Fibroblast of lung (primary cell): ENCODE results near the gene LCLAT1. TPM values are rescaled to one million over a fixed set of nuclear protein-coding genes. Genes with fewer than 3 reads are reported as not detected.
"Not testable (repeated sequence)": the region's sequence is repeated elsewhere in the genome, so short reads cannot be mapped to it uniquely, and the experiment has no call there.

Experiments
- DNase-seq, 2 donors: peaks; one replicate each; pipeline versions ENCODE4 v3.0.0 to v3.0.0-alpha.2; 2010; ENCODE audit warnings: low read depth in 2 of 2
- H2AFZ ChIP-seq: 2 replicates; pipeline ENCODE4 v1.5.1; 2012; ENCODE audit warnings: low read length, control low read depth, inconsistent platforms
- H3K27ac ChIP-seq: 2 replicates; pipeline ENCODE4 v1.5.1; 2011; ENCODE audit warnings: low read length, control low read depth; ENCODE audit not compliant: insufficient read depth
- H3K27me3 ChIP-seq: 2 replicates; pipeline ENCODE4 v1.5.1; 2011; ENCODE audit warnings: mild to moderate bottlenecking, low read length; ENCODE audit not compliant: control insufficient read depth, insufficient read depth
- H3K36me3 ChIP-seq: 2 replicates; pipeline ENCODE4 v1.5.1; 2011; ENCODE audit warnings: low read length; ENCODE audit not compliant: control insufficient read depth, insufficient read depth
- H3K4me1 ChIP-seq: 2 replicates; pipeline ENCODE4 v1.5.1; 2011; ENCODE audit warnings: low read length; ENCODE audit not compliant: control insufficient read depth, insufficient read depth; ENCODE audit errors: extremely low read depth
- H3K4me2 ChIP-seq: 2 replicates; pipeline ENCODE4 v1.5.1; 2011; ENCODE audit warnings: low read length, control low read depth; ENCODE audit not compliant: insufficient read depth; ENCODE audit errors: extremely low read depth
- H3K4me3 ChIP-seq, 4 experiments: fragments of 200-600 bp in 1 of 4; sonication (generic) in 1 of 4; replicated peaks in 1 of 4; 2 replicates each; pipeline ENCODE4 v1.5.1; 2011 to 2016; ENCODE audit warnings: low read length in 4 of 4, low read depth in 3 of 4, mild to moderate bottlenecking in 3 of 4, control low read depth in 2 of 4, inconsistent platforms in 1 of 4, mixed read lengths in 1 of 4; ENCODE audit not compliant: insufficient read depth in 1 of 4; ENCODE audit errors: control extremely low read depth in 1 of 4
- H3K79me2 ChIP-seq: 2 replicates; pipeline ENCODE4 v1.5.1; 2012; ENCODE audit warnings: mild to moderate bottlenecking, low read length, inconsistent platforms; ENCODE audit not compliant: control insufficient read depth, insufficient read depth
- H3K9ac ChIP-seq: 2 replicates; pipeline ENCODE4 v1.5.1; 2011; ENCODE audit warnings: mild to moderate bottlenecking, low read length, control low read depth; ENCODE audit not compliant: insufficient read depth
- H3K9me3 ChIP-seq: 2 replicates; pipeline ENCODE4 v1.5.1; 2012; ENCODE audit warnings: low read depth, low read length; ENCODE audit not compliant: control insufficient read depth, insufficient read depth
- H4K20me1 ChIP-seq: 2 replicates; pipeline ENCODE4 v1.5.1; 2011; ENCODE audit warnings: low read length; ENCODE audit not compliant: control insufficient read depth, insufficient read depth; ENCODE audit errors: extremely low read depth
- EZH2 ChIP-seq: IDR thresholded peaks from 2 replicates; pipeline ENCODE4 v1.5.1; 2012; ENCODE audit warnings: low read length, control low read depth, mild to moderate bottlenecking; ENCODE audit errors: missing control alignments
- polyA plus RNA-seq, 2 donors: library from polyadenylated mRNA; depleted of rRNA in 1 of 2; stranded (reverse) in 1 of 2; unstranded in 1 of 2; fragments of >200 nt; gene quantifications; 2 replicates each; pipeline ENCODE4 v1.2.1, GENCODE V29; 2011 to 2012; ENCODE audit warnings: missing spikeins in 1 of 2
- total RNA-seq: library from RNA; depleted of rRNA; stranded (reverse); fragments of >200 nt; gene quantifications from 2 replicates; pipeline ENCODE4 v1.2.1, GENCODE V29; 2014
- TF ChIP-seq, protein P1 (sequence below), 2 donors: IDR thresholded peaks in 1 of 2; conservative IDR thresholded peaks in 1 of 2; 1 replicate in 1 of 2; 2 replicates in 1 of 2; pipeline ENCODE4 v1.5.1; 2011 to 2012; ENCODE audit warnings: low read length in 2 of 2, control low read depth in 1 of 2, inconsistent platforms in 1 of 2, low read depth in 1 of 2, mild to moderate bottlenecking in 1 of 2

Gene LCLAT1
- total and polyA plus RNA-seq, 2 donors (not counting 1 experiment from before 2014, with no cell fraction given): 43.3 to 45.9 TPM

DNA sequence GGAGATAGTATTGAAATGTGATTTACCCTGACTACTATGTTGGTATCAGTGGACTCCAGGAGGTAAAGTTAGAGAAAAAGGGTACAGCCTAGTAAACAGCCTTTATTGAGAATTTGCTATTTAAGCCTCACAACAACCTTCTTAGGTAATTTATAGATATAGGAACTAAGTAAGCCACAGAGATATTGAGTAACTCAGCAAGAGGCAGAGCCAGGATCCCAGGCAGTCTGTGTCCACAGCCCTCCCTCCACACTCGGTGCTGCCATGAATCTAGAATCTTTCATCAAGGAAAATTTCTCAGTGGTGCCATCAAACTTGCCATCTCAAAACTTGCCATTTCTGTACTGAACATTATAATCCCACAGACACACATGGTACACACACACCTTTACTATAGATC lies 189.3 kb downstream of the LCLAT1 start:
- H3K9me3 ChIP-seq: no peaks in the 10 kb centered on the region
- no peaks in the 10 kb centered on the region for H3K36me3 ChIP-seq
- H3K79me2 ChIP-seq: no peaks in the 10 kb centered on the region
- no peaks in the 10 kb centered on the region for H4K20me1 ChIP-seq
- H3K27me3 ChIP-seq: no peaks in the 10 kb centered on the region
- no peaks in the 10 kb centered on the region for H3K4me1 ChIP-seq
- no peak overlapping the region for H3K27ac ChIP-seq
- no peak overlapping the region for H2AFZ ChIP-seq
- TF ChIP-seq, protein P1, sequence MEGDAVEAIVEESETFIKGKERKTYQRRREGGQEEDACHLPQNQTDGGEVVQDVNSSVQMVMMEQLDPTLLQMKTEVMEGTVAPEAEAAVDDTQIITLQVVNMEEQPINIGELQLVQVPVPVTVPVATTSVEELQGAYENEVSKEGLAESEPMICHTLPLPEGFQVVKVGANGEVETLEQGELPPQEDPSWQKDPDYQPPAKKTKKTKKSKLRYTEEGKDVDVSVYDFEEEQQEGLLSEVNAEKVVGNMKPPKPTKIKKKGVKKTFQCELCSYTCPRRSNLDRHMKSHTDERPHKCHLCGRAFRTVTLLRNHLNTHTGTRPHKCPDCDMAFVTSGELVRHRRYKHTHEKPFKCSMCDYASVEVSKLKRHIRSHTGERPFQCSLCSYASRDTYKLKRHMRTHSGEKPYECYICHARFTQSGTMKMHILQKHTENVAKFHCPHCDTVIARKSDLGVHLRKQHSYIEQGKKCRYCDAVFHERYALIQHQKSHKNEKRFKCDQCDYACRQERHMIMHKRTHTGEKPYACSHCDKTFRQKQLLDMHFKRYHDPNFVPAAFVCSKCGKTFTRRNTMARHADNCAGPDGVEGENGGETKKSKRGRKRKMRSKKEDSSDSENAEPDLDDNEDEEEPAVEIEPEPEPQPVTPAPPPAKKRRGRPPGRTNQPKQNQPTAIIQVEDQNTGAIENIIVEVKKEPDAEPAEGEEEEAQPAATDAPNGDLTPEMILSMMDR (conservative IDR thresholded peaks at IDR 0.05 in 1 of 2, IDR thresholded peaks at IDR 0.05 in 1 of 2; ENCODE audit: low read depth in 1 of 2, low read length in 2 of 2): no peak
- no peak for TF ChIP-seq EZH2
- H3K4me2 ChIP-seq: no peak overlapping the region
- no peak overlapping the region for H3K4me3 ChIP-seq
- H3K9ac ChIP-seq: no peak overlapping the region
- no peak for DNase-seq

DNA sequence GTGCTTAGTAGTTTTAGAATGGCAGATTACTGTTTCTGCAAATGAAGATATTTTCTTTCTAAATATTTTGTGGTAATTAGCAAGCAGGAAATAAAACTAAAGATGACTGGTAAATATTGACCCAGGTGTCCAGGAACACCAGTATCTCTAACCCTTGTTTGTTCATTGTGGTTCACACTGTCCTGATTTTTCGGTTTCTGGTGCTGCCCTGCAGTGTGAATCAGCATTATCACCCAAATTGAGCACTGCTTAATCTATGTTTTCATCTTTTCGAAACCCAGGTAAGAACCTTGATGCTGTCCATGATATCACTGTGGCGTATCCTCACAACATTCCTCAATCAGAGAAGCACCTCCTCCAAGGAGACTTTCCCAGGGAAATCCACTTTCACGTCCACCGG lies 192.8 kb downstream of the LCLAT1 start:
- H3K27ac ChIP-seq: no peak overlapping the region
- H4K20me1 ChIP-seq: no peaks in the 10 kb centered on the region
- no peak overlapping the region for H2AFZ ChIP-seq
- no peaks in the 10 kb centered on the region for H3K4me1 ChIP-seq
- no peaks in the 10 kb centered on the region for H3K27me3 ChIP-seq
- no peak for TF ChIP-seq EZH2
- TF ChIP-seq, protein P1 (conservative IDR thresholded peaks at IDR 0.05 in 1 of 2, IDR thresholded peaks at IDR 0.05 in 1 of 2; ENCODE audit: low read depth in 1 of 2, low read length in 2 of 2): no peak
- H3K9me3 ChIP-seq: no peaks in the 10 kb centered on the region
- no peaks in the 10 kb centered on the region for H3K36me3 ChIP-seq
- no peak overlapping the region for H3K4me3 ChIP-seq
- no peaks in the 10 kb centered on the region for H3K79me2 ChIP-seq
- no peak for DNase-seq
- H3K9ac ChIP-seq: no peak overlapping the region
- H3K4me2 ChIP-seq: no peak overlapping the region

DNA sequence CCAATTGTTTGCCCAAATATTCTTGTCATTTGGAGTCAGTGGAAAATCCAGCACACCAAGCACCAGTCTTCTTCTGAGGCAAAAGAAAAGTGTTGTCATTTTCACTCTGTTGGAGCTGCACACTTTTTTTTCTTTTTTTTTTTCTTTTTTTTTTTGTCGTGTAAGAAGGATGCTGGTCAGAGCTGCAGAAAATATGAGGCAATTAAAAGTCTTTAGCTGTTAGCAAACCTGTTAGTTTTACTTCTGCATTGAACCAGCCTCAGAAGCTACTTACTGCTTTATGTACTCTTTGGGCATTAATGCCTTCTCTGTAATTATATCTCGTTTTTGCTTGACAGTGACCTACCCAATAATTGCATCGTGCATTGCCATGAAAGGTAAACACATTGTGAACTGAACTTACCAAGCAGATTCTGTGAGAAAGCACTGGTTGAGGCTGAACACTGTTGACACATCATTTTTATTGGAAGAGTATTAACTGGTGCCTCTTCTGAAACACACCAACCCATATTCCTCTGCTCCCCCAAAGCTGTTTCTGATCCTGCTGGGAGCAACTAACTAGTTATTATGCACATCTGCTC lies 194.8 kb downstream of the LCLAT1 start:
- H2AFZ ChIP-seq: no peak overlapping the region
- H3K27me3 ChIP-seq: no peaks in the 10 kb centered on the region
- H3K9ac ChIP-seq: no peak overlapping the region
- no peaks in the 10 kb centered on the region for H3K4me1 ChIP-seq
- no peak for TF ChIP-seq EZH2
- TF ChIP-seq, protein P1 (conservative IDR thresholded peaks at IDR 0.05 in 1 of 2, IDR thresholded peaks at IDR 0.05 in 1 of 2; ENCODE audit: low read depth in 1 of 2, low read length in 2 of 2): no peak
- no peak overlapping the region for H3K4me3 ChIP-seq
- no peak for DNase-seq
- H3K27ac ChIP-seq: no peak overlapping the region
- H3K4me2 ChIP-seq: no peak overlapping the region
- H4K20me1 ChIP-seq: no peaks in the 10 kb centered on the region
- H3K79me2 ChIP-seq: no peaks in the 10 kb centered on the region
- H3K9me3 ChIP-seq: no peaks in the 10 kb centered on the region
- H3K36me3 ChIP-seq: no peaks in the 10 kb centered on the region

DNA sequence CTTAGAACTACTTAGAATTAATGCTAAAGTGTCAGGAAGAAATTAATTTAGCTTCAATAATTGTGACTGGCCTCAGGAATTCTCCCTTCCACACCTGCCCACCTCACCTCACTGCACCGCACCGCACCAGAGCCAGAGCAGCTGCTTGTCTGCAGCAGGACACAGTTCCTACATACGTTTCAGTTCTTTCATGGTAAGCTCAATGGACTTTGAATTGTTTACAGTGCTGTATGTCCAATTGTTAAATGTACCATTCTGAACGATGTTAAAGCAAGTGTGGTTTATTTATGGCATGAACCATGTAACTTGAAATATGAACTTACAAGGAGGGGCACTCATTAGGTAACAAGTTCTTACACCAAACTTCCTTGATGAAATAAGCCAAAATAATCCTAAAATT lies 196.0 kb downstream of the LCLAT1 start:
- H3K4me2 ChIP-seq, H3K79me2 ChIP-seq, H3K9me3 ChIP-seq, H3K27me3 ChIP-seq, H4K20me1 ChIP-seq, H3K36me3 ChIP-seq, H3K9ac ChIP-seq, H2AFZ ChIP-seq, H3K4me1 ChIP-seq, H3K4me3 ChIP-seq, DNase-seq, H3K27ac ChIP-seq: not testable (repeated sequence)
